Lower lobe of right lung (tissue), 2 donors: ENCODE data around the gene PKP4. TPM values are rescaled to one million over a fixed set of nuclear protein-coding genes. Genes with fewer than 3 reads are reported as not detected.

Experiments
- ATAC-seq, 2 donors: fragments of 200-7000 bp; cut with Tn5 transposase; one replicate each; pipeline ENCODE4 v1.9.1; 2020 to 2022; ENCODE audit warnings: mild to moderate bottlenecking in 2 of 2, moderate library complexity in 2 of 2
- DNase-seq: peaks from one replicate; pipeline ENCODE4 v3.0.0-alpha.2; 2020
- H3K27ac ChIP-seq: fragments of 200-600 bp; one replicate; pipeline ENCODE4 v1.8.0; 2022
- H3K27me3 ChIP-seq: fragments of 200-600 bp; one replicate; pipeline ENCODE4 v1.8.0; 2022; ENCODE audit warnings: low read depth
- H3K36me3 ChIP-seq: fragments of 200-600 bp; one replicate; pipeline ENCODE4 v1.8.0; 2022; ENCODE audit warnings: mild to moderate bottlenecking
- H3K4me1 ChIP-seq: fragments of 200-600 bp; one replicate; pipeline ENCODE4 v1.8.0; 2022
- H3K4me3 ChIP-seq: fragments of 200-600 bp; one replicate; pipeline ENCODE4 v1.8.0; 2022; ENCODE audit warnings: mild to moderate bottlenecking
- H3K9me3 ChIP-seq: fragments of 200-600 bp; one replicate; pipeline ENCODE4 v1.8.0; 2022
- intact Hi-C: fragments of 100-400 bp; cut with DNase I; formaldehyde crosslinking; loops from one replicate; pipeline ENCODE4 v1.11.0; 2022
- total RNA-seq: library from RNA; stranded (reverse); fragmentation: NEBNext Ultra II Directional; extraction: Animal tissue kit (Norgen Biotek cat#: 25700); gene quantifications from one replicate; pipeline ENCODE4 v1.2.1, GENCODE V29; 2021
- TF ChIP-seq, protein P1 (sequence below): fragments of 200-600 bp; IDR thresholded peaks from one replicate; pipeline ENCODE4 v1.8.0; 2022; ENCODE audit warnings: antibody characterized with exemption, mild to moderate bottlenecking
- donor health status: DM: no; HTN: yes; CAD: no; lungs with severe emphysema.

The PKP4 gene
- total RNA-seq, 1 donor from 2014 or later: 57.0 TPM

DNA sequence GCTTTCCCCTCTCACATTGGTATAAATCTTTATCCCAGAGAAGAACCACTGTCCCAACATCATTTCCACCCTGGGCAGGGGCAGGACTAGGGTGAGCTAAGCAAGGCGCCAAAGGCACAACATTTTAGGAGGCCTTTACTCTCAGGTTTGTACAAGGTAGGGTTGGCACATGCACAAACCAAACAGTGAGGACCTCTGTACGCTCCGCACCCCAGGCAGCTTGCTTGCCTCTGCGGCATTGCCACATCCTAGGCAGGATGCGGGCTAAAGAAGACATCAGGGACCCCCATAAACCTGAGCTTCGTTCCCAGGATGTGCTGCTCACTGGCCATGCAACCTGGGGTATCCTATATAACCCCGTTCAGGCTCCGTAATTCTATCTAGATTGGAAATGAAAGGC lies 210.2 kb downstream of the PKP4 start:
- Histone ChIP-seq H3K27ac (no peak overlapping the region), H3K4me1 (peaks cover 22% of the 10 kb centered on the region), H3K36me3 (peaks cover 74% of the 10 kb centered on the region), H3K9me3 (no peaks in the 10 kb centered on the region), H3K4me3 (no peak overlapping the region), H3K27me3 (no peaks in the 10 kb centered on the region)
- intact Hi-C loops: no loop called here
- ATAC-seq: no peak
- TF ChIP-seq, protein P1, sequence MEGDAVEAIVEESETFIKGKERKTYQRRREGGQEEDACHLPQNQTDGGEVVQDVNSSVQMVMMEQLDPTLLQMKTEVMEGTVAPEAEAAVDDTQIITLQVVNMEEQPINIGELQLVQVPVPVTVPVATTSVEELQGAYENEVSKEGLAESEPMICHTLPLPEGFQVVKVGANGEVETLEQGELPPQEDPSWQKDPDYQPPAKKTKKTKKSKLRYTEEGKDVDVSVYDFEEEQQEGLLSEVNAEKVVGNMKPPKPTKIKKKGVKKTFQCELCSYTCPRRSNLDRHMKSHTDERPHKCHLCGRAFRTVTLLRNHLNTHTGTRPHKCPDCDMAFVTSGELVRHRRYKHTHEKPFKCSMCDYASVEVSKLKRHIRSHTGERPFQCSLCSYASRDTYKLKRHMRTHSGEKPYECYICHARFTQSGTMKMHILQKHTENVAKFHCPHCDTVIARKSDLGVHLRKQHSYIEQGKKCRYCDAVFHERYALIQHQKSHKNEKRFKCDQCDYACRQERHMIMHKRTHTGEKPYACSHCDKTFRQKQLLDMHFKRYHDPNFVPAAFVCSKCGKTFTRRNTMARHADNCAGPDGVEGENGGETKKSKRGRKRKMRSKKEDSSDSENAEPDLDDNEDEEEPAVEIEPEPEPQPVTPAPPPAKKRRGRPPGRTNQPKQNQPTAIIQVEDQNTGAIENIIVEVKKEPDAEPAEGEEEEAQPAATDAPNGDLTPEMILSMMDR: no peak
- no peak for DNase-seq

DNA sequence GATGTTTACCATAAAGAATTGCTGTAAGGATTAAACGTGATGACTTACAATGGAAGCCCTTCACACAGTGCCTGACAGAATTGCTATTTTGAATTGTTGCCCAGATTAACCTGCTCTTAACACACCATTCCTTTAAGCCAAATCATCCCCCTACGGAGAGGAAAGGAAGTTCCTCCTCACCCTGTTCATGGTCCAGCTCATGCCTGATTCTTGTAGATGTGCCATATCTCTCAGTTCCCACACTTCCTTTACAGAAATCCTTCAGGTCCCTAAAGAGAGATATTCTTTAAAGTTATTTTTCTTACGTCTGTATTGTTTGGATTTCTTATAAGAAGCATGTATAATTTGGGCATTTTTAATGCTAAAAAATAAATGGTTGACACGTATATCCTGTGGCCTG lies 210.8 kb downstream of the PKP4 start:
- no peak for DNase-seq
- no peak for ATAC-seq
- no peak overlapping the region for H3K4me3 ChIP-seq
- H3K36me3 ChIP-seq: peaks cover 68% of the 10 kb centered on the region
- TF ChIP-seq, protein P1: no peak
- H3K4me1 ChIP-seq: peaks cover 22% of the 10 kb centered on the region
- intact Hi-C loops: no loop called here
- no peak overlapping the region for H3K27ac ChIP-seq
- H3K27me3 ChIP-seq: no peaks in the 10 kb centered on the region
- H3K9me3 ChIP-seq: no peaks in the 10 kb centered on the region

DNA sequence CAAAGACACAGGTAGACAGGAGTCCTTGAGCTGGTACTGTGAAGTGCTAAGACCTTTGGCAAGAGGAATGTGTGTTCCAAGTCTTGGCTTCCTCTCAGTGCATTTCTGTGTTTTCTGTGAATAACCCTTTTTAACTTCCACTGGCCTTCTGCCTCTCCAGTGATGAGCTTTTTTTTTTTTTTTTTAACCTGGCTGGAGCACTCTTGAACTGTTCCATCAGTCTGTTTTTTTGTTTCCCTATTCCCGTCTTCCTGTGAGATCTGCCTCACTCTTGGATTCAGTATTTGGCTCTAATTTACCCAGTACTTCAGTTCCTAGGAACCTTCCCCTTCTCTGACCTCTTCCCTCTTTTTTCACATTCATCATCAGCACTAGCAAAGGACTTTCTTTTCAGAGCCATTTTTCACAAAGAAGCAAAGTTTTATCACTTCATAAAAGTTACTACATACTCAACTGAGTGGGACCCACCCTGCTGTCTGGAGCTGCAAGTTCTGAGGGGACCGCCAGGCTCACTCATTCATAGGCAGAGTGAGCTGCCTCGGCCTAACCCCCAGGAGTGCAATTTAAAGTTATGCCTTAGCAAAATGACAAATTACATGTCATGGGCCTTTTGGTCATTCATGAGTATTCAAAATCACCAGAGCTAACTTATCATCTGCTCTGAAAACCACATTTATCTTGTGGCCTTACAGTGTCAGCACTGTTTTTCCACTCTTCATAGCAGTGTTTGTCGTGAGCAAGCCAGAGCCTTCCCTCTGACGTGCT lies 211.4 kb downstream of the PKP4 start:
- H3K4me1 ChIP-seq: peaks cover 22% of the 10 kb centered on the region
- ATAC-seq (no peak), DNase-seq (no peak)
- TF ChIP-seq, protein P1: no peak
- H3K27me3 ChIP-seq: no peaks in the 10 kb centered on the region
- intact Hi-C loops: no loop called here
- no peak overlapping the region for H3K27ac ChIP-seq
- no peaks in the 10 kb centered on the region for H3K9me3 ChIP-seq
- H3K4me3 ChIP-seq: no peak overlapping the region
- H3K36me3 ChIP-seq: peaks cover 64% of the 10 kb centered on the region

DNA sequence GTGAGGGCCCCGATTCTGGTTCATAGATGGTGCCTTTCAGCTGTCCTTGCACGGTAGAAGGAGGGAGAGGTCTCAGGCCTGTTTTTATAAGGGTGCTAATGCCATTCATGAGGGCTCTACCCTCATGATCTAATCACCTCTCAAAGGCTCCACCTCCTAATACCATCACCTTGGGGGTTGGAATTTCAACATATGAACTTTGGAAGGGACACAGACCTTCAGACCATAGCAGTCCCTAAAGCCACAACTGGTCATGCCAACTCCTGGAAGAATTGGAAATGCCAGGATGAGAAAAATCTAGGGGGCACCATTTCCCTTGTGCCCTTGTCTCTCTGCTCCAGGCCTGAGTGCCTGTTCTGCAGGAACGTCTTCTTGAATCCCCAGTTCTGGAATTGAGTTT lies 213.5 kb downstream of the PKP4 start:
- peaks cover 70% of the 10 kb centered on the region for H3K36me3 ChIP-seq
- TF ChIP-seq, protein P1: no peak
- intact Hi-C loops: no loop called here
- ATAC-seq (no peak), DNase-seq (no peak)
- H3K4me3 ChIP-seq: no peak overlapping the region
- H3K27me3 ChIP-seq: no peaks in the 10 kb centered on the region
- H3K4me1 ChIP-seq: peaks cover 20% of the 10 kb centered on the region
- no peaks in the 10 kb centered on the region for H3K9me3 ChIP-seq
- no peak overlapping the region for H3K27ac ChIP-seq

DNA sequence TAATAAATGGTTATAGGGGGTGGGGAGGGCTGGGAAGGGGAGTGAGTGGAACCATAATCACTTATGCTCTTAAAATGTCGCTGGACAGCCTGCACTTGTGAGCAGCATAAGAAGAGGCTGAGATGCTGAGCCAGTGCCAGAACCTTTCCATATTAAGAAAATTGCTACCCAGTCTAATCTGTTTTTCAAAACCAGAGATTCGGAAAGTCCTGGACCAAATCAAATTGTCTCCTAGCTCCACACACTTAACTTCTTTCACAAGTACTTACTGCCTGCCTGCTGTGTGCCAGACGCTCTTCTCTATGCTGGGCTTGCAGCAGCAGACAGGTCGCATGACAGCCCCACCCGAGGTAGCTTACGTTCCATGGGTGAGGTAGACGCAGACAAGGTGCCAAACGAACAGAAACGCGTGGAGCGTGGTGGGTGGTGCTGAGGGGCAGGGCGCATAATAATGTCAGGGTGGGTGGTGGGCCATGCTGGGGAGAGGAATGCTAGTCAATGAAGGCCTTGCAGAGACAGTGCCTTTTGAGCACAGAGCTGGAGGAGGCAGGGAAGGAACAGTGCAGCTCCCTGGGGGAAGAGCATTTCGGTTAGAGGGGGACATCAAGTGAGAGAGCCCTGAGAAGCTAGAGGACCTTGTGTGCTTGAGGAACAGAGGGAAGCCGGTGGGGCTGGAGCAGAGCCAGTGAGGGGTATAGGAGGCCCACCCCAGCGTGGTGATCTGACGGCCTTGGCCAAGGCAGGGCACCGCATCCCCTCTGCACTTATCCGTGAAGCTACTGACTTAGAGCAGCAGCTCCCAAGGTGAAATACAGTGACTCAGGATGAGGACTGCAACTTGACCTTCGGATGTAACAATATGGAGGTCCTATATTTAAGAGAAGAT lies 214.9 kb downstream of the PKP4 start:
- no peak for ATAC-seq
- no peak for DNase-seq
- TF ChIP-seq, protein P1: no peak
- Histone ChIP-seq H3K4me1 (peaks cover 18% of the 10 kb centered on the region), H3K36me3 (peaks cover 76% of the 10 kb centered on the region), H3K9me3 (no peaks in the 10 kb centered on the region), H3K27ac (no peak overlapping the region), H3K27me3 (no peaks in the 10 kb centered on the region), H3K4me3 (no peak overlapping the region)
- intact Hi-C loops: no loop called here
